Activated naive CD8-positive, alpha-beta T cell treated with anti-CD3 and anti-CD28 coated beads, Interleukin-2, amount 50 U/mL, for 16 hours (primary cell): ENCODE data around the gene AQP3.
"Not testable (repeated sequence)": the region's sequence is repeated elsewhere in the genome, so short reads cannot be mapped to it uniquely, and the experiment has no call there.

Source experiments
- DNase-seq: peaks from one replicate; pipeline ENCODE4 v3.0.0-alpha.2; 2020; ENCODE audit warnings: low read depth, low spot score

AQP3 gene

DNA sequence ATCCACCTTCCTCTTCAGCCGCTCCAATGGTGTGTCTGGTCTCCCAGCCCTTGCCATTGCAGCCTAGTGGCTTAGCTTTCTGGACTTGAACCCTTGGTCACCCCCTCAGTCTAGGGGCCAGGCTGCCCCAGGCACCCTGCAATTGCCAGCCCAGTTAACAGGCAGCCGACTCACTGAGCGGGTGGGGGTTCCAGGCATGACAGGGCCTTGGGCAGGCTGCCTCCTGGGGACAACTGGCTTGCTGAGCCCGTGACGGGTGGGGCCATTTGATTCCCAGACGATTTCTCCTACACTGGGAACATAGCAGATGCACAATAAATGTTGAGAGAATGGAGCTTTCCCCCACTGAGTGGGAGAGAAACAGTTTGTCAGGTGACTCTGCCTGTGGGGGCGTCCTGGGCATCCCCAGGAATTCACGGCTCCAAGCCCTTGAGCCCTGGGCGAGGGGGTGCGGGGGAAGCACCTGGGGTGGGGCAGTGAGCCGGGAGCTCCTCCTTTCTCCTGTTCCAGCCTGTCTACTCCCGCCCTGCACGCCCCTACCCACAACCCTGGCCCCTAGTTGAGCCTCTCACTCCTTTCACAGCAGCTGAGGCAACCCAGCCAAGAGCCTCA is 32.4 kb downstream of the AQP3 start:
- DNase-seq = no peak

DNA sequence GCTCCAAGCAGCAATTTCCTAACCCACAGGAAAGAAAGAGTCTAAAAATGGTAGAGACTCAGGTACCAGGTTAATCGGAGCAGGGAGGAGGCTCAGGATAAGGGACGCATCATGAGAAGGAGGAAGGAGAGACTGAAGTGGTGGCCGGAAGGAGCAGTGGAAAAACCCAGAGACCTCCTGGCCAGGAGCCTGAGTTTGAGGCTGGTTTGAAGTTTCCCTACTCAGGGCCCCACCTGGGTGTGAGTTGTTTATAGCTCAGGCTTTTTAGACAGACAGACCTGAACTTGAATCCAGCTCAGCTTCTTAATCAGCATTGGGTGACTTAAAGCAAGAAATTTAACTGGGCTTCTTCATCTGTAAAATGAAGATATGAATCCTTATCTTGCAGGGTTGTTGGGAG is 33.1 kb downstream of the AQP3 start:
- no peak for DNase-seq

DNA sequence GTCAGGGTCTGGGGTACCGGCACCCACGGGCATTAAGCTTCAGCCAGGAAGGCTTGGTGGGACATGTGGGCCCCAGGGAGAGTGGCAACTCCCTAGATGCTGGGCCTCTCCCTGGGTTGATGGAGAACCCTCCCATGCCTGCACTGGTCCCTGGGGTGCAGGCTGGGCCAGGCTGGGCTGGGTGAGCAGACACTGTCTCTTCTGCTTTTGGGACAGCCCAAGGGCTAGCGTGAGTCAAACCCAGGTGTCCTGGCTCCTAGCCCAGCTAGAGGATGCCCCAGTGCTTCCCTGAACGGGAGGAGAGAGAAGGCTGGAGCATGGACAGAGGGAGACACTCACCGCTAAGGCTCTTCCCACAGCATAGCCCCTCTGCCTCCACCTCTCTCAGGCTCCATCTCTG is 39.3 kb downstream of the AQP3 start:
- no peak for DNase-seq

DNA sequence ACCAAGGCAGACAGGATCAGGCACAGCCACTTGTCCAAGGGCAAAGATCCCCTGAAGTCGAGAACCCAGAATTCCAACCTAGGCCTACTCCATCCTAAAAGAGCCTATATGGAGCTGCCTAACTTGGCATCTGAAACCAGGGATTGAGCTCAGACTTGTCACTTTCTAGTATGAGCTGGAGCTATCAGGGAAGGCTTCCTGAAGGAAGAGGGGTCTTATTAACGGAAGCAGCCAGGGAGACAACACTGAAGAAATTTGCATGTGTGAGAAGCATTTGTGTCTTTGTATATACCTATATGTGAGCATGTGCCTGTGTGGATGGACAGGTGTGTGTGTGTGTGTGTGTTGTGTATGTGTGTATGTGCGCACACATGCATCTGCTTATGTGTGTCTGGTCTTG is 40.3 kb downstream of the AQP3 start:
- DNase-seq = no peak

DNA sequence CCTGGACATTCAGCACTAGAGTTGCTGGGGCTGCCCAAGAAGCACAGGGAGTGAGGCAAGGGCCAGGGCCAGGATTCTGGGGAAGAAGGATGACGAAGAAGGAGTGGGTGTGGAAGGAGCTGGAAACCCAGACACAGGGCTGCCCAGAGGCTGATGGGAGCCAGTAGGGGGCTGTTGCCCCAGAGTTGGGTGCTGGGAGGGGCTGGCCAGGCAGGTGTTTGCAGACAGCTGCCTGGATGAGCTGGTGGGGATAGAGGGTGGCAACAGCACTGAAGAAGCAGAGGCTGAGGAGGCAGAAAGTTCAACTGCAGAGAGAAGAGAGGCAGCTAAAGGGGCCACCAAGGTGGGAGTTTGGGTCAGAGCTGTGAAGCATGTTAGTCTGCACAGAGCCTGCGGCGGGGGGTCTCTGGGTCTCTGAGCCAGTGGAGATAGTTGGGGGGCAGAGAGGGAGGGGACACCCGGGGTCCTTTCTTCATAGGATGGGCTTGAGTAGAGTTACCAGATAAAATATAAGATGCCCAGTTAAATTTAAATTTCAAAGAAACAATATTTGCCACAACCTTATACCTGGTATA is 42.5 kb downstream of the AQP3 start:
- DNase-seq = no peak

DNA sequence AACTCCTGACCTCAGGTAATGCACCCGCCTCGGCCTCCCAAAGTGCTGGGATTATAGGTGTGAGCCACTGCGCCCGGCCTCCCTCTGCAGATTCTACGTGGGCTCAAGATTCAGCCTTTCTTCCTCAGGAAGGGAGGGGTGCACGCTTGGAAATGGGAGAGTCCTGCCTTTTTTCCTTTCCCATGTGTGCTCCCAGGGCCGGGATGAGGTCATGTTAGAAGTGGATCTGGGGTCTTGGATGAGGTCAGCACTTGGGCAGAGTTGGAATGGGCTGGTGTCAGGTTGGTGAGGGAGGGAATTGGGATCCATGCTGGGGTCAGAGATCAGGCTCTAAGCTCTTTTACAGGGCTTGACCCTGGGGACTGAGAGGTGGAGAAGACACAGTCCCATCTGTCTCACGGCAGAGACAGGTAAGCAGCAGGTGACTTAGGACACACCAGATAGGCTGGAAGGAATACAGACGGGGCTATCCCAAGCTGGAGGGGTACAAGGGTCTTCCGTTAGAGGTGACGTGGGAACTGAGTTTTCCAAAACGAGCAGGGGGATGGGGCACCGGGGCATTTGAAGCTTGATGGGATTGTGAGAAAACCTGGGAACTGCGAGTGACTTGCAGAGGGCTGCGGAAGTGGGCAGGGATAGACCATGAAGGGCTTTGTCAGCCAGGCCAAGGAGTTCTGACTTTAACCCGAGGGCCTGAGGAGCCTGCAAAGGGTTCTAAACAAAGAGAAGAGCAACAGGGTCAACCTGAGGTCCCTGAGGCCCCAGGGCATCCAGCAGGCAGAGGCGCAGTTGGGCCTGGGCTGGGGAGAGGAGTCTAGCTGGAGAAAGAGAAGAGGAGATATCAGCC is 43.2 kb downstream of the AQP3 start:
- no peak for DNase-seq

DNA sequence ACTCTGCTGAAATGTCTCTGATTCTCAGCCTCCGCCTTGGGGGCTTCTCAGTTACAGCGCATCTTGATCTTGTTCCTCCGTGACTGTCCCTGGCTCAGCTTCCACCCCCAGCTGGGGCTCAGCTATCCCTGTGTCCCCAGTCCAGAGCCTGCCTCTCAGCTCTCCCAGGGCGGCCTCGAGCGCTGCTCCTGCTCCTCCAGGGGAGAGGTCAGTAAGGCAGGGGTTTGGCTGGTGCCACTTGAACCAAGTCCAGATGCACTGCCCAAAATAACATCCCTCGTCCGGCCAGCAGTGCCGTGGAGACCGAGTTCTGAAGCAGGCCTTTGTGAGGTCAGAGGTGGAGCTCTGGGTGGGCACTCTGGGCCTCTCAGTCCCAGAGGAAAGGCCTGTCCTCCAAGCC is 45.0 kb downstream of the AQP3 start, which contains the start of gene AQP7:
TSS of gene AQP7 (minus strand) at position 198 of the 400 bp plus-strand sequence. CDS start 1,306 bp downstream, outside the sequence.
- not testable (repeated sequence) for DNase-seq

DNA sequence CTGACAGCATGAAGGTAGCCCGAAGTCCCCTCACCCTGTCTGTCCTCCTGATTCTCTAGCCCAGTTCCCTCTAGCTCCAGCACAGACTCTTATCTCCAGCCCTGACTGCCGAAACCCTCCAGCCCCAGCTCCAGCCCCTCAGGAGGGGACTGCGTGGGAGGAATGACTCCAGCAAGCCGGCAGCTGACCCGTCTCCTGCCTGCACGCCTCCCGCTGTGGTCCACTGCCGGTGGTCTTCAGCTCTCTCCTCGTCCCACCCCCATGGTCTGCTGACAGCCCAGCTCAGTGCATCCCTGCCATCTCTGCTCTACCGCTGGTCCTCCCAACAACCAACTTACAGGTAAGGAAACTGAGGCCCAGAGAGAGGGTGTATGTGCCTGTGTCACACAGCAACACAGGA is 45.6 kb downstream of the AQP3 start:
- DNase-seq = not testable (repeated sequence)

DNA sequence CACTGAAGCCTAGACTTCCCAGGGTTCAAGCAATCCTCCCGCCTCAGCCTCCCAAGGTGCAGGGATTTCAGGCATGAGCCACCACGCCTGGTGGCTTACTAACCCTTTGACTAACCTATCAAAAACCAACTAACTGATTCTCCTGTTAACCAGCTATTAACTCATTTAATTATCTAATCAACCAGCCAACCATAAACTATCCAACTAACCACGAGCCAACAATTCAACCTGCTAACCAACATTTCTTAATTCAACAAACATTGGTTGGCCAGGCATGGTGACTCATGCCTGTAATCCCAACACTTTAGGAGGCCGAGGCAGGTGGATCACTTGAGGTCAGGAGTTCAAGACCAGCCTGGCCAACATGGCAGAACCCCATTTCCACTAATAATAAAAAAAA is 48.3 kb downstream of the AQP3 start:
- not testable (repeated sequence) for DNase-seq

DNA sequence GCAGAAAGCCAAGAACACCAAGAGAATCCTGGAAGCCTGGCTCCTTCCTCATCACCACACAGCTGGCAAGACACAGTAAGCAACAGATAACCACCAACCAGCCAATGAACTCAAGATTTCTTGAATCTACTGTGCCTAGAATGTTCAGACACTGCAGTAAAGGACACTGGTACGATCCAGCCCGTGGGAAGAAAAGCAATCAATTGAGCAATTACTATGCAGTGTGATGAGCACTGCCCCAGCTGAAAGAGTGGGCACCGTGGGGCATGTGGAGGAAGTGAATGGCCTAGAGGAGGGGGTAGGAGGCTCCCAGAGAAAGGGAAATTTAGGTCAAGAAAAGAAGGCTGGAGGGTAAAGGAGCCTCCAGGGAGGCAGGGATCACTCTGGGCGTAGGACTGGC is 49.6 kb downstream of the AQP3 start:
- not testable (repeated sequence) for DNase-seq

DNA sequence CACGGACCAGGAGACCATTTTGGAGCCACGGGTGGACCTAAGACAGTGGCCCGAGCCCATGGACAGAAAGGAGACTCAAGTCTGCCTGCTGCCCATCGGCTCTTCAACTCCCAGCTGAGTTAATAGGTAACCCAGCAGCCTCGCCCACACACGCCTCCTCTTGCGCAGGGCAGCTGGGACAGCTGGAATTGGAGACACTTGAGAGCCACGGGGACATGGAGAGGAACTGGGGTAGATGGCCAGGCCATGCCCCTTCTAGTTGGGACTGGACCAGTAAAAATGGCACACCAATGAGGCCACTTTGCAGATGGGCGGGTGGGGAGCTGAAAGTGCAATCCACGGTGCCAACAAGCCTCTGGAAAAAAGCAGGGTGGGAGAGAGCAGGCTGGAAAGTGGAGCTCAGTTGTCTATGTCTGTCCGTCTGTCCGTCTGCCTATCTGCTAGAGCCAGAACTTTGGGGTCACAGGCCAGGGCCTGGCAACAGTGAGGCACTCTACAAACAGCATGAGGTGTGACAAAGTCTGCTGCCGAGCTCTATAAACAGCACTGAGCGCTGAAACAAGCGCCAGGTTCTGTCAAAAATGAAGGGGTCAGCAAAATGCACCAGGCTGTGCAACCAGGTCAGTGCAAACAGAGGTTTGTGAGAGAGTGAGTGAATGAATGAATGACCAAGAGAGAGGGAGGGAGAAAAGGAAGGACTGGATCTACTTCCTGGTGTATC is 52.1 kb downstream of the AQP3 start:
- not testable (repeated sequence) for DNase-seq

DNA sequence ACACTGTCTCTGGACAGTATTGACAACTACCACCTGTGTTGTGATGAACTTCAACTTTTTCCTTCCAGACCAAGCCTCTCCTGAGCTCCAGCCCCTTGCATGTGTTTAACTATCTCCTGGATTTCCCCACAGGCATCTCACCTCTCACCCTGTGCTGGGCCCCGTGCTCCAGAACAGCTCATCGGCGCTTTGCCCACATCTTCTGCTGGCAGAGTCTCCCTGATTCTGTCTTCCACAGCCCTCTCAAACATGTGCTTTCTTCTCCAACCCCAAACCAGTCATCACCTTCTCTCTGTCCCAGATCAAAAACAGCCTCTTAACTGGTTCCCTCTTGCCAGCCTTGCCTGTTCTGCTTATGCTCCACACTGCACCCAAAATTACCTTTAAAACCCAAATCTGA is 53.4 kb downstream of the AQP3 start:
- not testable (repeated sequence) for DNase-seq

DNA sequence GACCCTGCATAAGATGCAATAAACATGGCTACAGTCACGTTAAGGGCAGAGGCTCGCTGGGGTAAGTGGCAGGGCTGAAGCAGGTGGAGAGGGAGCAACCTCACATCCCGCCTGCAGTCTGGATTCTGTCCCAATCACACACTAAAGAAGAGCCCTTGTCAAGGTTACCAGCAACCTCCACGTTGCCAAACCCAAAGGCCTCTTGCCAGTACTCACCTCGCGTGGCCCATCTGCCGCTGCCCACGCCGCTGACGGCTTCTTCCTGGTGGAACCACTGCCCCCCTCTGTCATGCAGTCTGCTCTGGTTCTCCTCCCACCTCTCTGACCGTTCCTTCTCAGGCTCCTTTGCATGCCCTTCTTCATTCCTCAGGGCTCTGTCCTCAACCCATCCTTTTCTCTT is 53.8 kb downstream of the AQP3 start:
- DNase-seq = no peak

DNA sequence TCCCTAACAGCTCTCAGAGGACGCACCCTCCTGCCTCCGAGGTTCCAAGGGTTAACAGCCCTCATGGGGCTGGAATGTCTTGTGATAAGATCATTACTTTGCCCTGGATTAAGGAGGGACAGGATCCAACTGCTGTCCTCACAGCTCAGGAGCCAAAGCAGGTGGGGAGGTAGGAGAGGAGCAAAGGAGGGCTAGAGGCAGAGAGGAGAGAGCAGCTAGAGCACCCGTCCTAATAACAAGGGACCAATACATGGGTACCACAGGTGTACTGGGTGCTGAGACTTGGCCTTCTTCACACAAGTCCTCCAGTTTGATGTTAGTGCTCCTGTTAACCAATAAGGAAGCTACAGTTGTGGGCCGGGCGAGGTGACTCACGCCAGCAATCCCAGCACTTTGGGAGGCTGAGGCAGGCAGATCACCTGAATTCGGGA is 54.8 kb downstream of the AQP3 start:
- not testable (repeated sequence) for DNase-seq
